ENCODE results near the gene SYDE2.
"Not testable (repeated sequence)": the region's sequence is repeated elsewhere in the genome, so short reads cannot be mapped to it uniquely, and the experiment has no call there.

The SYDE2 gene

GRCh38 chr1:85174503-85174902 lies 26.3 kb downstream of the SYDE2 start:
- no peak for DNase-seq (ENCODE audit: low spot score)

DNA sequence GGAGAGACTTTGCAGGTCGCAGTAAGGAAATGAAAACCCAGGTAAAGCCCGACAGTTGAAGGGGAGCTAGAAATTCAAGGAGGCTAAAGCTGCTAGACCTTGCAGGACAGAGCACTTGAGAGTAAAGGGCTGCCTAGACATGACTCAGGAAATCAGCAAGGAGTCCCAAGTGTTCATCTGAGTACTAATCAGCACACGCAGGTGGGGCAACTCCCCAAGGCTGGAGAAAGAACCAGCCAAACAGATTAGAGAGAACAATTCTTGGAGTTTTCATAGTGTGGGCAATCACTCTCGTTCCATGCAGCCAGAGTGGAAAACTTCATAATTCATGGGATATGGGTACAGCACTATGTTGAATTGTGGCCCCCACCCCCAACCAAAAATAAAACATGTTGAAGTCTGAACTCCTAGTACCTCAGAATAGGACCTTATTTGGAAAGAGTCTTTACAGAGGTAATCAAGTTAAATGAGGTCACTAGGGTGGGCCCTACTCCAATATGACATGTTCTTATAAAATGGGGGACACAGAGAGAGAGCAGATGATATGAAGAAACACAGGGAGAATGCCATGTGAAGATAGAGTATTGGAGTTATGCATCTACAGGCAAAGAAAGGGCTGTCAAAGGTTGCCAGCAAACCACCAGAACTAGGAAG lies 28.0 kb downstream of the SYDE2 start:
- DNase-seq (ENCODE audit: low spot score) = no peak

GRCh38 chr1:85171721-85172120 lies 29.1 kb downstream of the SYDE2 start:
- no peak for DNase-seq (ENCODE audit: low spot score)

DNA sequence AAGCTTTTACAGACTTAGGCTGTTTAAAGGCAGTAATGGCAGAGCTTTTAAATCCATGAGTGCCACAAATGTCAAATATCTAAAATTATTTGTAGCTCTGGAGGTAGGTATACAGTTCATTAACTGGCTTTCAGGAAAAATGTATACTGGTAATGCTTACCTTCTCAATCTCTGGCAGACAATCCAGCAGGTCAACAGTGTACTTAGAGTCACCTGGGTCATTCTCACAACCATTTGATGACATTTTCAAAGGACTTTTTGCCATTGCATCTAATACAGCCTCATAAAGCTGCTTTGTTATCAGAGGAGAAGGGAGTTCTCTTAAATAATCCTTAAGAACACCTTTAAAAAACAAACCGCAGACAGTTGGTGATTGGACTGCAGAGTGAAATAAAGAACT lies 31.9 kb downstream of the SYDE2 start:
- no peak for DNase-seq (ENCODE audit: low spot score)

- DNase-seq (ENCODE audit: low spot score) = no peak
These were observed 34.5 kb downstream of the SYDE2 start for GRCh38 chr1:85166351-85166750.

GRCh38 chr1:85158910-85159309 lies 41.9 kb downstream of the SYDE2 start:
- DNase-seq (ENCODE audit: low spot score) = no peak

- DNase-seq (ENCODE audit: low spot score) = no peak
These were observed 43.4 kb downstream of the SYDE2 start for GRCh38 chr1:85157436-85157835.

GRCh38 chr1:85153149-85153891 lies 47.5 kb downstream of the SYDE2 start:
- no peak for DNase-seq (ENCODE audit: low spot score)

GRCh38 chr1:85151446-85151845 lies 49.4 kb downstream of the SYDE2 start:
- DNase-seq (ENCODE audit: low spot score) = no peak

GRCh38 chr1:85149805-85150204 lies 51.0 kb downstream of the SYDE2 start:
- DNase-seq (ENCODE audit: low spot score) = no peak

- no peak for DNase-seq (ENCODE audit: low spot score)
These were observed 52.1 kb downstream of the SYDE2 start for GRCh38 chr1:85148524-85149250.

GRCh38 chr1:85146972-85147359 lies 53.9 kb downstream of the SYDE2 start:
- DNase-seq (ENCODE audit: low spot score) = no peak

DNA sequence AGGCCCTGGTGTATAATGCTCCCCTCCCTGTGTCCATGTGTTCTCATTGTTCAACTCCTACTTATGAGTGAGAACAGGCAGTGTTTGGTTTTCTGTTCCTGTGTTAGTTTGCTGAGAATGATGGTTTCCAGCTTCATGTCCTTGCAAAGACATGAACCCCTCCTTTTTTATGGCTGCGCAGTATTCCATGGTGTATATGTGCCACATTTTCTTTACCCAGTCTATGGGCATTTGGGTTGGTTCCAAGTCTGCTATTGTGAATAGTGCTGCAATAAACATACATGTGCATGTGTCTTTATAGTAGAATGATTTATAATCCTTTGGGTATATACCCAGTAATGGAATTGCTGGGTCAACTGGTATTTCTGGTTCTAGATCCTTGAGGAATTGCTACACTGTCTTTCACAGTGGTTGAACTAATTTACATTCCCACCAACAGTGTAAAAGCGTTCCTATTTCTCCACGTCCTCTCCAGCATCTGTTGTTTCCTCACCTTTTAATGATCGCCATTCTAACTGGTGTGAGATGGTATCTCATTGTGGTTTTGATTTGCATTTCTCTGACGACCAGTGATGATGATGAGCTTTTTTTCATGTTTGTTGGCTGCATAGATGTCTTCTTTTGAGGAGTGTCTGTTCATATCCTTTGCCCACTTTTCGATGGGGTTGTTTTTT lies 54.4 kb downstream of the SYDE2 start:
- DNase-seq (ENCODE audit: low spot score) = not testable (repeated sequence)

DNA sequence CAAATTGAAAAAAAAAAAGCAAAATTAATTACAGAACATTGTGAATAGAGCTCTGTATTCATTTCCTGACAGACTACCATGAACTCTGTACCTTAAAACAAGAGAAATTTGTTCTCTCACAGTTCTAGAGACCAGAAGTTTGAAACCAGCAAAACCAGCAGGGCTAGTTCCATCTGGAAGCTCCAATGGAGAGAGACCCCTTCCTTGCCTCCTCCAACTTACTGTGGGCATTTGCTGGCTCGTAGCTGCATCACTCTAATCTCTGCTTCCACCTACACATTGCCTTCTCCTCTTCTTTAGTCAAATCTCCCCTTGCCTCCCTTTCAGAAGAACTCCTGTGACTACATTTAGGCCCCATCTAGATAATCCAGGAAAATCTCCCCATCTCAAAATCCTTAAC lies 56.5 kb downstream of the SYDE2 start:
- DNase-seq (ENCODE audit: low spot score) = no peak

GRCh38 chr1:85142753-85143152 lies 58.1 kb downstream of the SYDE2 start:
- no peak for DNase-seq (ENCODE audit: low spot score)

GRCh38 chr1:85138439-85138838 lies 62.4 kb downstream of the SYDE2 start:
- DNase-seq (ENCODE audit: low spot score) = not testable (repeated sequence)

GRCh38 chr1:85137660-85138059 lies 63.2 kb downstream of the SYDE2 start:
- DNase-seq (ENCODE audit: low spot score) = peak; percentile 71

DNA sequence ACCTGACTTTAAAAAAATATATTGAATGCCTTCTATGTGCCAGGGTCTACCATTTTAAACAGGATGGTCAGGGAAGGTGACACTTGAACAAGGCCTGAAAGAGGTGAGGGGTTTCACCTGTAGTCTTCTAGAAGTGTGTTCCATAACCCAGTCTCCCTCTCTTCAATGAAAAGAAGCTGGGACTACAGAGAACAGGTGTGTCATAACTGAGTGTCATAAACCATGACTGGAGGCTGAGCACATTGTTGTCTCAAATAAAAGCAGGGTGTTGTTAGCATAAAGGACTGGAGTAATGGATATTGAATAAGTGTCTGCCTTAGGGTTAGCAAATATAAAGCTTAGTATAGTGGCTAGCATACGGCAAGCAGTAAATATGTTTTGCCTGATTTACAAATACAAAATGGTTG lies 65.4 kb downstream of the SYDE2 start:
- DNase-seq (ENCODE audit: low spot score) = no peak

- DNase-seq (ENCODE audit: low spot score) = peak; percentile 53
These were observed 66.0 kb downstream of the SYDE2 start for GRCh38 chr1:85134583-85135391.

- DNase-seq (ENCODE audit: low spot score) = peak; percentile 27
These were observed 67.2 kb downstream of the SYDE2 start for GRCh38 chr1:85133565-85134159.

GRCh38 chr1:85132078-85132720 lies 68.6 kb downstream of the SYDE2 start:
- no peak for DNase-seq (ENCODE audit: low spot score)
